ENCODE results near the gene EP300.

GRCh38 chr22:41128606-41129005 lies 36.2 kb downstream of the EP300 start:
- TF ChIP-seq PATZ1 (CRISPR knock-in tag; IDR thresholded peaks at IDR 0.05; ENCODE audit: borderline replicate concordance): no peak
- TF ChIP-seq TOX (CRISPR knock-in tag; IDR thresholded peaks at IDR 0.05; ENCODE audit: borderline replicate concordance): no peak
- TF ChIP-seq POU6F1 (CRISPR knock-in tag; IDR thresholded peaks at IDR 0.05; ENCODE audit: borderline replicate concordance, low read depth): no peak

All from SK-N-SH treated with all-trans-retinoic acid at 6 μM for 48 hours (cell line).